Endothelial cell of umbilical vein (primary cell): ENCODE results near the gene SPATS2L. TPM values are rescaled to one million over a fixed set of nuclear protein-coding genes. Genes with fewer than 3 reads are reported as not detected.

Experiments used
- BruUV-seq: library from RNA; stranded (reverse); fragments of 400-500 nt; replicated peaks from 2 replicates; lab custom pipeline; 2021; lab: Mats Ljungman, UMichigan
- CTCF ChIA-PET: fragments of 300-600, 350-600 bp; sonication (Branson Sonifier 250); formaldehyde crosslinking; loops from one replicate; lab custom pipeline; 2021; ENCODE audit warnings: antibody characterized with exemption, inconsistent platforms; lab: Charles Lee
- POLR2A ChIA-PET: fragments of 300-600, 350-600 bp; sonication (Branson Sonifier 250); formaldehyde crosslinking; loops from one replicate; lab custom pipeline; 2021; ENCODE audit warnings: antibody characterized with exemption, inconsistent platforms; lab: Charles Lee
- DNase-seq: peaks from one replicate; pipeline ENCODE4 v3.0.0-alpha.2; 2011; ENCODE audit warnings: low read depth, low spot score
- FAIRE-seq: peaks from 2 replicates; lab custom pipeline; 2011; peaks lifted over from hg19 to GRCh38; lab: Jason Lieb, UNC
- H2AFZ ChIP-seq: 2 replicates; pipeline ENCODE4 v1.6.0; 2012; ENCODE audit warnings: low read depth, low read length, control low read depth, inconsistent platforms
- H3K27ac ChIP-seq: 2 replicates; pipeline ENCODE4 v1.5.1; 2011; ENCODE audit warnings: low read depth, mild to moderate bottlenecking, control low read depth, low read length, moderate library complexity; ENCODE audit not compliant: insufficient read depth
- H3K27me3 ChIP-seq, 2 experiments: 2 replicates each; pipeline versions ENCODE4 v1.6.0 to v1.6.1; 2011; ENCODE audit warnings: low read length in 2 of 2, mixed read lengths in 1 of 2; ENCODE audit not compliant: control insufficient read depth in 2 of 2, insufficient read depth in 2 of 2
- H3K36me3 ChIP-seq, 2 experiments: 2 replicates in 1 of 2; 3 replicates in 1 of 2; pipeline ENCODE4 v1.5.1; 2011; ENCODE audit warnings: low read length in 2 of 2, mild to moderate bottlenecking in 1 of 2, moderate library complexity in 1 of 2; ENCODE audit not compliant: control insufficient read depth in 2 of 2, insufficient read depth in 2 of 2; ENCODE audit errors: extremely low read depth in 1 of 2
- H3K4me1 ChIP-seq: 3 replicates; pipeline ENCODE4 v1.5.1; 2011; ENCODE audit warnings: mild to moderate bottlenecking, low read length; ENCODE audit not compliant: control insufficient read depth, insufficient read depth; ENCODE audit errors: extremely low read depth
- H3K4me2 ChIP-seq: 2 replicates; pipeline ENCODE4 v1.6.1; 2011; ENCODE audit warnings: low read length, control low read depth, mixed read lengths; ENCODE audit not compliant: insufficient read depth
- H3K4me3 ChIP-seq, 3 experiments: fragments of 200-600 bp in 1 of 3; sonication (generic), shearing (Covaris generic) in 1 of 3; replicated peaks in 1 of 3; 2 replicates each; pipeline ENCODE4 v1.5.1; 2011 to 2016; ENCODE audit warnings: control low read depth in 3 of 3, low read length in 3 of 3, mild to moderate bottlenecking in 2 of 3, inconsistent platforms in 1 of 3, low read depth in 1 of 3, moderate library complexity in 1 of 3; ENCODE audit not compliant: insufficient read depth in 1 of 3
- H3K79me2 ChIP-seq: 2 replicates; pipeline ENCODE4 v1.6.0; 2012; ENCODE audit warnings: low read length, inconsistent platforms; ENCODE audit not compliant: control insufficient read depth, insufficient read depth
- H3K9ac ChIP-seq: replicated peaks from 2 replicates; pipeline ENCODE3; 2011; ENCODE audit warnings: low read length, control low read depth; ENCODE audit not compliant: insufficient read depth; ENCODE audit errors: extremely low read depth
- H3K9me1 ChIP-seq: replicated peaks from 3 replicates; pipeline ENCODE4 v1.6.0; 2011; ENCODE audit warnings: mild to moderate bottlenecking, low read length; ENCODE audit not compliant: control insufficient read depth, insufficient read depth; ENCODE audit errors: extremely low read depth
- H3K9me3 ChIP-seq: replicated peaks from 2 replicates; pipeline ENCODE4 v1.5.1; 2012; ENCODE audit warnings: low read length, inconsistent platforms; ENCODE audit not compliant: control insufficient read depth, insufficient read depth
- H4K20me1 ChIP-seq: replicated peaks from 2 replicates; pipeline ENCODE3; 2011; ENCODE audit warnings: mild to moderate bottlenecking, low read length; ENCODE audit not compliant: control insufficient read depth, insufficient read depth; ENCODE audit errors: extremely low read depth
- EZH2 ChIP-seq: IDR thresholded peaks from 2 replicates; pipeline ENCODE4 v1.6.1; 2012; ENCODE audit warnings: borderline replicate concordance, low read depth, mild to moderate bottlenecking, moderate library complexity, low read length, inconsistent platforms; ENCODE audit not compliant: severe bottlenecking
- FOS ChIP-seq: IDR thresholded peaks from 2 replicates; pipeline ENCODE4 v1.6.1; 2011; ENCODE audit warnings: mild to moderate bottlenecking, low read length, moderate library complexity, borderline replicate concordance; ENCODE audit not compliant: insufficient read depth
- GATA2 ChIP-seq: IDR thresholded peaks from 2 replicates; pipeline ENCODE4 v1.7.0; 2011; ENCODE audit warnings: low read depth, mild to moderate bottlenecking, moderate library complexity, mixed read lengths, low read length; ENCODE audit not compliant: insufficient read length, insufficient read depth
- MAX ChIP-seq: IDR thresholded peaks from 2 replicates; pipeline ENCODE4 v1.6.1; 2011; ENCODE audit not compliant: insufficient read depth, insufficient read length
- POLR2A ChIP-seq: IDR thresholded peaks from 2 replicates; pipeline ENCODE4 v1.6.1; 2012; ENCODE audit warnings: low read depth, mild to moderate bottlenecking, control low read depth, low read length
- POLR2AphosphoS5 ChIP-seq: IDR thresholded peaks from 2 replicates; pipeline ENCODE4 v1.6.1; 2012; ENCODE audit warnings: low read depth, mild to moderate bottlenecking, control low read depth, low read length, moderate library complexity; ENCODE audit not compliant: insufficient read depth
- dilution Hi-C: fragments of 300-500 bp; cut with MboI; formaldehyde crosslinking; loops from one replicate; pipeline ENCODE4 v1.15.0; 2019; ENCODE audit warnings: low sequenced_read_pairs; ENCODE audit not compliant: extremely low pct_ligation_motif_present
- intact Hi-C: fragments of 100-400 bp; cut with micrococcal nuclease; formaldehyde crosslinking; loops from one replicate; pipeline ENCODE4 v1.10.0; 2022
- polyA plus RNA-seq, 4 experiments: library from polyadenylated mRNA; depleted of rRNA in 3 of 4; stranded (reverse) in 3 of 4; unstranded in 1 of 4; fragments of >200 nt; gene quantifications; 2 replicates each; pipeline versions ENCODE4 v1.2.1 to v1.2.3, GENCODE V29; 2011 to 2012; ENCODE audit warnings: missing spikeins in 1 of 4
- total RNA-seq: library from RNA; stranded (reverse); gene quantifications from 2 replicates; pipeline ENCODE4 v1.2.3, GENCODE V29; 2021
- TF ChIP-seq, protein P1 (sequence below), 2 donors: IDR thresholded peaks; 1 replicate in 1 of 2; 2 replicates in 1 of 2; pipeline ENCODE4 v1.5.1; 2011; ENCODE audit warnings: low read length in 2 of 2, mild to moderate bottlenecking in 2 of 2, moderate library complexity in 2 of 2, control low read depth in 1 of 2, inconsistent platforms in 1 of 2, low read depth in 1 of 2; ENCODE audit not compliant: insufficient read depth in 1 of 2; ENCODE audit errors: extremely low read depth in 1 of 2

The SPATS2L gene
- total and polyA plus RNA-seq, 2 donors (not counting 3 experiments of a cell fraction or from before 2014, with no cell fraction given) = 29.1 to 72.9 TPM

DNA sequence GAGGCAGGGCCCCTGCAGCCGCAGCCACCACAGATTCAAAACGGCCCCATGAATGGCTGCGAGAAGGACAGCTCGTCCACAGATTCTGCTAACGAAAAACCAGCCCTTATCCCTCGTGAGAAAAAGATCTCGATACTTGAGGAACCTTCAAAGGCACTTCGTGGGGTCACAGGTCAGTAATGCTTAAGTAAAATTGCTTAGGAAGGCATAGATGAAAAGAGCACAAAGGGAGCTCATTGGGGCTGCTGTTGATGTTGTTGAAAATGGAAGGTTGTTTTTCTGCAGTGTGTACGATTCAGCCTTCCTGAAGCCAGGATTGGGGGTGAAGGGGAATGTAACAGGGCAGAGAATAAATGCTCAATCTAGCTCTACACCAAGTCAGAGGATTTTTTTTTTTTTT is 112.8 kb downstream of the SPATS2L start:
- ChIA-PET POLR2A (no interaction called here), CTCF (interaction anchor here (0.6 to 1.4 kb wide), 3 partner anchors 13 to 136 kb away, joined by 3 read pairs; no protein-coding TSS in a partner anchor)
- dilution Hi-C loops (no loop called here), intact Hi-C loops (no loop called here)
- H3K4me2 ChIP-seq = no peak overlapping the region
- no peaks in the 10 kb centered on the region for H3K9me1 ChIP-seq
- no peak overlapping the region for H3K9ac ChIP-seq
- H3K4me3 ChIP-seq = no peak overlapping the region
- no peaks in the 10 kb centered on the region for H3K9me3 ChIP-seq
- no peaks in the 10 kb centered on the region for H3K36me3 ChIP-seq
- H2AFZ ChIP-seq = no peak overlapping the region
- TF ChIP-seq EZH2 = no peak
- no peak for TF ChIP-seq GATA2
- TF ChIP-seq MAX = no peak
- no peak for TF ChIP-seq POLR2AphosphoS5
- no peak for TF ChIP-seq POLR2A
- no peaks in the 10 kb centered on the region for H3K79me2 ChIP-seq
- H3K27ac ChIP-seq = no peak overlapping the region
- DNase-seq (peak; percentile 47), FAIRE-seq (no peak)
- no peaks in the 10 kb centered on the region for H3K4me1 ChIP-seq
- no peaks in the 10 kb centered on the region for H3K27me3 ChIP-seq
- no TSS peak for BruUV-seq
- no peaks in the 10 kb centered on the region for H4K20me1 ChIP-seq

GRCh38 chr2:200421270-200421669 is 114.8 kb downstream of the SPATS2L start:
- CTCF ChIA-PET = no interaction called here

More at GRCh38 chr2:200421270-200421669, 114.8 kb downstream of the SPATS2L start:
- Histone ChIP-seq H2AFZ (no peak overlapping the region), H3K9me1 (no peaks in the 10 kb centered on the region), H3K27ac (no peak overlapping the region), H3K4me3 (no peak overlapping the region), H3K27me3 (no peaks in the 10 kb centered on the region), H4K20me1 (no peaks in the 10 kb centered on the region), H3K9ac (no peak overlapping the region), H3K4me1 (no peaks in the 10 kb centered on the region), H3K4me2 (no peak overlapping the region), H3K36me3 (no peaks in the 10 kb centered on the region), H3K9me3 (no peaks in the 10 kb centered on the region), H3K79me2 (no peaks in the 10 kb centered on the region)
- dilution Hi-C loops (no loop called here), intact Hi-C loops (no loop called here)
- POLR2A ChIA-PET = no interaction called here
- BruUV-seq = no TSS peak
- DNase-seq (no peak), FAIRE-seq (no peak)
- TF ChIP-seq FOS = no peak
- TF ChIP-seq, protein P1, sequence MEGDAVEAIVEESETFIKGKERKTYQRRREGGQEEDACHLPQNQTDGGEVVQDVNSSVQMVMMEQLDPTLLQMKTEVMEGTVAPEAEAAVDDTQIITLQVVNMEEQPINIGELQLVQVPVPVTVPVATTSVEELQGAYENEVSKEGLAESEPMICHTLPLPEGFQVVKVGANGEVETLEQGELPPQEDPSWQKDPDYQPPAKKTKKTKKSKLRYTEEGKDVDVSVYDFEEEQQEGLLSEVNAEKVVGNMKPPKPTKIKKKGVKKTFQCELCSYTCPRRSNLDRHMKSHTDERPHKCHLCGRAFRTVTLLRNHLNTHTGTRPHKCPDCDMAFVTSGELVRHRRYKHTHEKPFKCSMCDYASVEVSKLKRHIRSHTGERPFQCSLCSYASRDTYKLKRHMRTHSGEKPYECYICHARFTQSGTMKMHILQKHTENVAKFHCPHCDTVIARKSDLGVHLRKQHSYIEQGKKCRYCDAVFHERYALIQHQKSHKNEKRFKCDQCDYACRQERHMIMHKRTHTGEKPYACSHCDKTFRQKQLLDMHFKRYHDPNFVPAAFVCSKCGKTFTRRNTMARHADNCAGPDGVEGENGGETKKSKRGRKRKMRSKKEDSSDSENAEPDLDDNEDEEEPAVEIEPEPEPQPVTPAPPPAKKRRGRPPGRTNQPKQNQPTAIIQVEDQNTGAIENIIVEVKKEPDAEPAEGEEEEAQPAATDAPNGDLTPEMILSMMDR (IDR thresholded peaks at IDR 0.05; ENCODE audit: extremely low read depth in 1 of 2, insufficient read depth in 1 of 2, low read depth in 1 of 2, low read length in 2 of 2) = no peak
